MM.1S (cell line): Measurements from ENCODE around the gene CCDC102B.

Source experiments
- CTCF ChIP-seq: fragments of 300-600 bp; sonication (generic); IDR thresholded peaks from 2 replicates; pipeline ENCODE4 v1.5.1; 2016; ENCODE audit warnings: antibody characterized with exemption, low read length, mixed read lengths
- EZH2 ChIP-seq: fragments of 300-600 bp; sonication (generic); optimal IDR thresholded peaks from 2 replicates; pipeline ENCODE3; 2017; ENCODE audit warnings: low read depth, mild to moderate bottlenecking, antibody characterized with exemption, low read length, mixed read lengths
- EZH2phosphoT487 ChIP-seq: fragments of 300-600 bp; sonication (generic); IDR thresholded peaks from 2 replicates; pipeline ENCODE4 v1.6.1; 2018; ENCODE audit warnings: antibody characterized with exemption, low read length

GRCh38 chr18:69097349-69097748, 299.5 kb downstream of the CCDC102B start:
- TF ChIP-seq CTCF: no peak
- no peak for TF ChIP-seq EZH2
- TF ChIP-seq EZH2phosphoT487: no peak
